Measurements from ENCODE around the gene BRD4. TPM values are rescaled to one million over a fixed set of nuclear protein-coding genes. Genes with fewer than 3 reads are reported as not detected.

The BRD4 gene
- total RNA-seq, 1 experiment from 2014 or later = 189 TPM

DNA sequence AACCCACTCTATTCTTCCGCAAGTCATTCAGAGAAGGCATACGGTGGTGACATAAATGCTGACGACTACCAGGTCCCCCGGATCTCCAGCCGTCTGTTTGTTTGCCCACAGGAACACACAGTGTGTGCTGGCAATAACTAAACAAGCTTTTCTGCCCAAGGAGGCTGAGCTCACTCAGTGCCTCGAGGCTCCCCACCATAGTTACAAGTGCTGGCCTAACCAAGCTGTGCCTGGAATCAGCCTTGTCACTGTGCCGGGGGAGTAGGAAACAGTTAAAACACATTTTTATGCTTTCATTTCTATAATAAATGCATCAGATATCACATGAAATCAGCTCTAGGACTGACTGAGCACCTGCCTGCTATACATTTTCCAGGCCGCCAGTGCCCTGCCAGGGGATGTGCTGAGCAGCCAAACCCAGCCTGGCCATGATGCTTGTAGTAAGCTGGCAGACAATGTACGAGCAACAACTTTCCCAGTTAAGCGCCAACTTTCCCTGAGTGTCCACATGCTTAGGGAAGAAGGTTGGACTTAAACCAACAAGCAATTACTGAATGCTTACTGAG lies 28.1 kb downstream of the BRD4 start:
- Mint-ChIP-seq H3K27ac (ENCODE audit: low read depth, unreplicated experiment) (no peak overlapping the region), H3K27me3 (ENCODE audit: insufficient read depth, unreplicated experiment) (no peaks in the 10 kb centered on the region), H3K9me3 (ENCODE audit: unreplicated experiment) (no peaks in the 10 kb centered on the region), H3K4me1 (ENCODE audit: insufficient read depth, unreplicated experiment) (peaks cover 28% of the 10 kb centered on the region), H3K36me3 (ENCODE audit: insufficient read depth, unreplicated experiment) (peaks cover 19% of the 10 kb centered on the region), H3K4me3 (ENCODE audit: unreplicated experiment) (no peak overlapping the region)
- ChIA-PET POLR2A (interaction anchor here (0.6 to 1.1 kb wide), 3 partner anchors 20 to 25 kb away, joined by 3 read pairs; no protein-coding TSS in a partner anchor), CTCF (interaction anchor here (0.5 to 0.8 kb wide), 3 partner anchors 12 to 33 kb away, joined by 3 read pairs; no protein-coding TSS in a partner anchor)
- no peak for DNase-seq (ENCODE audit: unreplicated experiment)
- no TSS peak for BruUV-seq (replicated peaks)
- intact Hi-C loops (cut with micrococcal nuclease) = no loop called here
- TF ChIP-seq, protein P1, sequence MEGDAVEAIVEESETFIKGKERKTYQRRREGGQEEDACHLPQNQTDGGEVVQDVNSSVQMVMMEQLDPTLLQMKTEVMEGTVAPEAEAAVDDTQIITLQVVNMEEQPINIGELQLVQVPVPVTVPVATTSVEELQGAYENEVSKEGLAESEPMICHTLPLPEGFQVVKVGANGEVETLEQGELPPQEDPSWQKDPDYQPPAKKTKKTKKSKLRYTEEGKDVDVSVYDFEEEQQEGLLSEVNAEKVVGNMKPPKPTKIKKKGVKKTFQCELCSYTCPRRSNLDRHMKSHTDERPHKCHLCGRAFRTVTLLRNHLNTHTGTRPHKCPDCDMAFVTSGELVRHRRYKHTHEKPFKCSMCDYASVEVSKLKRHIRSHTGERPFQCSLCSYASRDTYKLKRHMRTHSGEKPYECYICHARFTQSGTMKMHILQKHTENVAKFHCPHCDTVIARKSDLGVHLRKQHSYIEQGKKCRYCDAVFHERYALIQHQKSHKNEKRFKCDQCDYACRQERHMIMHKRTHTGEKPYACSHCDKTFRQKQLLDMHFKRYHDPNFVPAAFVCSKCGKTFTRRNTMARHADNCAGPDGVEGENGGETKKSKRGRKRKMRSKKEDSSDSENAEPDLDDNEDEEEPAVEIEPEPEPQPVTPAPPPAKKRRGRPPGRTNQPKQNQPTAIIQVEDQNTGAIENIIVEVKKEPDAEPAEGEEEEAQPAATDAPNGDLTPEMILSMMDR (IDR thresholded peaks at IDR 0.05; ENCODE audit: unreplicated experiment) = no peak

DNA sequence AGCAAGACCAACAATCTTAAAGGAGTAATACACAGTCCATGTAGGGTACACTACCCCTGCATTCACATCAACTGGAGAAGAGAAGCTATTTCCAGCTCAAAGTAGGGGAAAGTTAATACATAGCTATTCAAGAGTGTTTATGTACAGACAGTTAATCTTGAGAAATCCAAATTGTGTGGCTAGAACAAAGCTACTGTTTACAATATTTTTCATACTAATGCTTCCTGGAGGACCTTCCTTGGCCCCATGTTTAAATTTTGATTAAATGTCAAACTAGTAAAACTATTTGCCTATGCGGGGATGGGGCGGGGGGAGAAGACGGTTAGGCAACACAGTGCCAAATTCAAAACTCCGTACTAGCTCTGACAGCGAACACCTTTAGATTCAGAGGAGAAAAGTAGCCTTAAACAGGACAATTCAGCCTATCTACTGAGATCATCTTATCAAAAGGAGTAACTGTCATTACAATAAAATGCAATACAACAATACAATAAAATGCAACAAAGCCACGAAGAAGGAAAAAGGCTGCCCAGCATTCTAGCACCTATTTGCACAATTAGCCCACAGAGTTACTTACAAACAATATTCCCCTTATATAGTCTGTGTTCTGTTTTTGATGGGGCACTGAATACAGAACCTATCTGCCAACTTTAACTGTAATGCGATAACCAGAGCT lies 29.1 kb downstream of the BRD4 start:
- no peak overlapping the region for H3K4me3 Mint-ChIP-seq (ENCODE audit: unreplicated experiment)
- H3K27ac Mint-ChIP-seq (ENCODE audit: low read depth, unreplicated experiment) = peak overlapping the region; percentile 54
- peaks cover 38% of the 10 kb centered on the region for H3K4me1 Mint-ChIP-seq (ENCODE audit: insufficient read depth, unreplicated experiment)
- no peak for DNase-seq (ENCODE audit: unreplicated experiment)
- CTCF ChIA-PET = interaction anchor here (0.8 to 1.7 kb wide), 3 partner anchors 14 to 43 kb away, joined by 3 to 6 read pairs (median 3); no protein-coding TSS in a partner anchor
- TF ChIP-seq, protein P1 (IDR thresholded peaks at IDR 0.05; ENCODE audit: unreplicated experiment) = no peak
- BruUV-seq (replicated peaks) = no TSS peak
- peaks cover 19% of the 10 kb centered on the region for H3K36me3 Mint-ChIP-seq (ENCODE audit: insufficient read depth, unreplicated experiment)
- POLR2A ChIA-PET = interaction anchor here (0.6 to 1.0 kb wide), 3 partner anchors 22 to 39 kb away, joined by 3 read pairs; partner anchors contain the start of gene BRD4
- no peaks in the 10 kb centered on the region for H3K27me3 Mint-ChIP-seq (ENCODE audit: insufficient read depth, unreplicated experiment)
- H3K9me3 Mint-ChIP-seq (ENCODE audit: unreplicated experiment) = no peaks in the 10 kb centered on the region
- intact Hi-C loops (cut with micrococcal nuclease) = no loop called here

DNA sequence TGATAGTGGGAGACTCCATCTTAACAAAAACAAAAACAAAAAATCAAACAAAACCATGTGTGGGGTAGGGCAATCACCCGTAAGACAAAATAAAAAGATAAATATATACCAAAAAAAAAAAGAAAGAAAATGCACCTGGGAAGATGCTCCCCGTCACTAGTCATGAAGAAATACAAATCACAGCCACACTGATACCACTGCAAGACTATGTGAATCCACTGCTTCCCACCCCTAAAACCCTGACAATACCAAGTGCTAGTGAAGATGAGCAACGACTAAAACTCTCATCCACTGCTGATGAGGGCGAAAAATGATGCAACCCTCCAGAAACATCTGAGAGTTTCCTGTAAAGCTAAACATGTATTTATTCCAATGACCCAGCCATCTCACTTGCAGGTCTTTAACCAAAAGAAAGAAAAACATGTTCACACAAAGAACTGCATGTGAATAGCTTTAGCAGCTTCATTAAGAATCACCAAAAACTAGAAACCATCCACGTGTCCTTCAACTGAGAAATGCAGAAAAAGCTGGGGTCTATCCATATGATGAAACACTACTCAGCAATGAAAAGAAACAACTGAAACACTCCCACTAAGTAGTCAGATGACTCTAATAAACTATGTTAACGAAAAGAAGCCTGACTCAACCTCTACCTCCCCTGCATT lies 31.7 kb downstream of the BRD4 start:
- TF ChIP-seq, protein P1 (IDR thresholded peaks at IDR 0.05; ENCODE audit: unreplicated experiment) = no peak
- CTCF ChIA-PET = interaction anchor here (0.6 to 1.1 kb wide), 3 partner anchors 12 to 380 kb away, joined by 4 to 5 read pairs (median 4); no protein-coding TSS in a partner anchor
- H3K27me3 Mint-ChIP-seq (ENCODE audit: insufficient read depth, unreplicated experiment) = no peaks in the 10 kb centered on the region
- peaks cover 30% of the 10 kb centered on the region for H3K36me3 Mint-ChIP-seq (ENCODE audit: insufficient read depth, unreplicated experiment)
- intact Hi-C loops (cut with micrococcal nuclease) = no loop called here
- peak overlapping the region; percentile 3 for H3K4me3 Mint-ChIP-seq (ENCODE audit: unreplicated experiment)
- BruUV-seq (replicated peaks) = TSS peak; percentile 75
- POLR2A ChIA-PET = interaction anchor here (2.3 kb wide), 1 partner anchor 18 kb away, joined by 6 read pairs; no protein-coding TSS in a partner anchor
- H3K4me1 Mint-ChIP-seq (ENCODE audit: insufficient read depth, unreplicated experiment) = peaks cover 58% of the 10 kb centered on the region
- no peaks in the 10 kb centered on the region for H3K9me3 Mint-ChIP-seq (ENCODE audit: unreplicated experiment)
- H3K27ac Mint-ChIP-seq (ENCODE audit: low read depth, unreplicated experiment) = peak overlapping the region; percentile 87
- DNase-seq (ENCODE audit: unreplicated experiment) = peak; percentile 63
